Stimulated activated naive B cell treated with anti-CD40 and anti-IgM and Interleukin-4, amounts not matched to agents 10 μg/mL and 1 μg/mL and 100 μg/mL, for 72 hours (primary cell): Measurements from ENCODE around the gene KCNQ1.

Experiments
- ATAC-seq, 2 donors: fragments of 150-1000 bp; cut with Tn5 transposase; replicated peaks; 2 replicates each; pipeline ENCODE4 v1.10.0; 2021; ENCODE audit warnings: moderate library complexity in 1 of 2
- DNase-seq: peaks from one replicate; pipeline ENCODE4 v3.0.0; 2021
- H3K27ac Mint-ChIP-seq: one replicate; pipeline ENCODE4 v1.8.0; 2022; ENCODE audit warnings: mild to moderate bottlenecking, mixed read lengths
- H3K27me3 Mint-ChIP-seq, 2 donors: one replicate each; pipeline ENCODE4 v1.8.0; 2022; ENCODE audit warnings: mixed read lengths in 2 of 2
- H3K36me3 Mint-ChIP-seq, 2 donors: one replicate each; pipeline ENCODE4 v1.8.0; 2022; ENCODE audit warnings: mixed read lengths in 2 of 2, mild to moderate bottlenecking in 1 of 2
- H3K4me1 Mint-ChIP-seq, 2 donors: one replicate each; pipeline ENCODE4 v1.8.0; 2022; ENCODE audit warnings: mixed read lengths in 2 of 2, mild to moderate bottlenecking in 1 of 2
- H3K4me3 Mint-ChIP-seq, 2 donors: one replicate each; pipeline ENCODE4 v1.8.0; 2022; ENCODE audit warnings: mild to moderate bottlenecking in 2 of 2, mixed read lengths in 2 of 2, moderate library complexity in 1 of 2
- H3K9me3 Mint-ChIP-seq, 2 donors: one replicate each; pipeline ENCODE4 v1.8.0; 2022; ENCODE audit warnings: mixed read lengths in 2 of 2, mild to moderate bottlenecking in 1 of 2

KCNQ1 gene

DNA sequence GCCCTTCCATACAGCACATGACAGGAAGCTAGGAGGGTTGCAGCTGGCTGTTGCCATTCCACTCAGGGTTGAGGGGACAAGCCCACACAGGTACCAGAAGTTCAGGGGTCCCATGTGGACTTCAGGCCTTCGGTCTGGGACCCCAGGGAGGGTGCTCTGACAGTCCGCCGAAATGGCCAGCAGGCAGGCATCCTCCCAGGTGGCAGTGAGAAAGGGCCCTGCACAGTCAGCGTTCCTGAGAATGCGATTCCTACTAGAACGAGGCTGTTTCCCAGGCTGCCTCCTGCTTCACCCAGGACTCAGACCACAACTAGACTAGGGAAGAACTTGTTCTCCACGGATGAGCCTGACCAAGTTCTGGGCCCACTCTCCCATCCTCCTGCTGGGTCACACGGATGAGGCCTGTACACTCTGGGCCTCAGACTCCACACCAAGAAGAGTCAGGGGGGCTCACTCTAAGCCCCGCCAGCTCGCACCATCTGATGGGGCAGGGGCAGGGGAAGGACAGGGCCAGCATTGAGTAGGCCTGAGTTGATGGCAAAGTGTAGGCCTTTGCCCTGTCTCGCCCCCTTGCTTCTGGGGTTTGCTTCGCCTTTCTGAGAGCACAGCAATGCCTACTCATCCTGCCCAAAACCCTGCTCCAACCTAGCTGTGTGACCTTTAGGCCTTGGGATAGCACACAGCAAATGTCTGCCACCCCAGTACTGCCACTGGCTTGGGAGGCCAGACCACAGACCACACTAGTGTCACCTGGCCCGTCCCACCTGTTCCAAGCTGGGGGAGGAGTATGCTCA lies 241.0 kb downstream of the KCNQ1 start:
- no peak for ATAC-seq
- no peaks in the 10 kb centered on the region for H3K9me3 Mint-ChIP-seq
- H3K4me1 Mint-ChIP-seq: peaks cover 15 to 21% of the 10 kb centered on the region in 2 donors
- no peaks in the 10 kb centered on the region for H3K27me3 Mint-ChIP-seq
- no peak overlapping the region for H3K4me3 Mint-ChIP-seq
- no peak overlapping the region for H3K27ac Mint-ChIP-seq
- no peak for DNase-seq
- H3K36me3 Mint-ChIP-seq: peaks cover 0 to 6% of the 10 kb centered on the region in 2 donors

DNA sequence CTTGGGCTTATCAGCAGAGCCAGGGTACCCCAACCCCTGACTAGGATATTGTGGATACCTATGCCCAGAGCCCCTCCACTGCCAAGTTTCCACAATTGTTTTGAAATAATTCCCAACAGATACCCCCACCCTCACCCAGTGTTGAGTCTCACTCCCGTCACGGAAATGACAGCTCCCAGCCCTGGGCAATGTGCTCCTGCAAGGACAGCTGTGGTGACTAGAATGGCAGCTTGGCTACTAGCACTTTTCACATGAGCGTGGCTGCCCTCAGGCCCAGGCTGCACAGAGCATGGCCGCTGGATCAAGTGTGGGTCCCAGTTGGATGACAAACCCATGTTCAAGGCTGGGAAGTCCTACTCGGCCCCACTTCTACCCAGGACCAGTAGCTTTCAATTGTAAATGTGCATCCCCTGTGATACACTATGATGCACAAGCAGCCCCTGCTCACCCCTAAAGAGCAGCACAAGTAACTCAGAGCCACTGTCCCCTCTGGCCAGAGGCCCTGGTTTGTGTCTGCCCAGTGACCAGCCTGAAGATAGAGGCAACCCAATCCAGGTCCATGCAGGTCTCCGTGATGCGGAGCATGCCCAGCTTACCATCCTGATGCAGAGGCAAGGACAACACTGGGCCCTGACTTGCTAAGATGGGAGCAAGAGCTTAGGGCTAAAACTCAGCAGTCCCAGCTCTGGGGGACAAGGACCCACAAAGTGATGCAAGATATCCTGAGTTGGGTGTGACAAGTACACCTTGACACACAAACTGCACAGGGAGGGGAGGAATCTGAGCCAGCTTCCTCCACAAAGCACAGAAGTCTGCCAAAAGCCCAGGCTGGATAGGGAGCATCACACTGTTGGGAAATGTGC lies 241.8 kb downstream of the KCNQ1 start:
- Mint-ChIP-seq H3K27ac (no peak overlapping the region), H3K9me3 (no peaks in the 10 kb centered on the region), H3K27me3 (no peaks in the 10 kb centered on the region), H3K4me3 (no peak overlapping the region), H3K4me1 (peaks cover 12 to 13% of the 10 kb centered on the region in 2 donors), H3K36me3 (peaks cover 0 to 6% of the 10 kb centered on the region in 2 donors)
- DNase-seq: no peak
- ATAC-seq: no peak

DNA sequence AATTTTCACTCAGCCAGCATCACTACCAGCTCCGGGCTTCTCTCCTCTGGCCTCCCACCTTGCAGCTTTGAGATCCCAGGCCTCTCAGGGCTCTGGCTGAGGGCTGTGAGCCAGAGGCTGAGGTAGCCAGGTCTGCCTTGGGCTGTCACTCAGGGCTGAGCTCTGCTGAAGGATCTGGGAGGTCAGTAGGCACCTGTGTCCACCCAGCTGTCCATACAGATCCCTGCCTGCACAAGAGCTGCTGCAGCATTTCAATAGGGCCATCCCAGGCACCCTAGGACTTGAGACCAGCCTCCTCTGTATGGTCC lies 242.4 kb downstream of the KCNQ1 start:
- no peak for ATAC-seq
- Mint-ChIP-seq H3K9me3 (no peaks in the 10 kb centered on the region), H3K27ac (no peak overlapping the region), H3K4me1 (peaks cover 9 to 12% of the 10 kb centered on the region in 2 donors), H3K36me3 (peaks cover 0 to 11% of the 10 kb centered on the region in 2 donors), H3K4me3 (no peak overlapping the region), H3K27me3 (no peaks in the 10 kb centered on the region)
- DNase-seq: no peak

GRCh38 chr11:2687782-2688191 lies 243.0 kb downstream of the KCNQ1 start:
- Mint-ChIP-seq H3K36me3 (peaks cover 0 to 13% of the 10 kb centered on the region in 2 donors), H3K4me1 (peaks cover 14 to 17% of the 10 kb centered on the region in 2 donors), H3K27me3 (no peaks in the 10 kb centered on the region), H3K9me3 (no peaks in the 10 kb centered on the region), H3K27ac (no peak overlapping the region), H3K4me3 (no peak overlapping the region)
- DNase-seq (no peak), ATAC-seq (no peak)

DNA sequence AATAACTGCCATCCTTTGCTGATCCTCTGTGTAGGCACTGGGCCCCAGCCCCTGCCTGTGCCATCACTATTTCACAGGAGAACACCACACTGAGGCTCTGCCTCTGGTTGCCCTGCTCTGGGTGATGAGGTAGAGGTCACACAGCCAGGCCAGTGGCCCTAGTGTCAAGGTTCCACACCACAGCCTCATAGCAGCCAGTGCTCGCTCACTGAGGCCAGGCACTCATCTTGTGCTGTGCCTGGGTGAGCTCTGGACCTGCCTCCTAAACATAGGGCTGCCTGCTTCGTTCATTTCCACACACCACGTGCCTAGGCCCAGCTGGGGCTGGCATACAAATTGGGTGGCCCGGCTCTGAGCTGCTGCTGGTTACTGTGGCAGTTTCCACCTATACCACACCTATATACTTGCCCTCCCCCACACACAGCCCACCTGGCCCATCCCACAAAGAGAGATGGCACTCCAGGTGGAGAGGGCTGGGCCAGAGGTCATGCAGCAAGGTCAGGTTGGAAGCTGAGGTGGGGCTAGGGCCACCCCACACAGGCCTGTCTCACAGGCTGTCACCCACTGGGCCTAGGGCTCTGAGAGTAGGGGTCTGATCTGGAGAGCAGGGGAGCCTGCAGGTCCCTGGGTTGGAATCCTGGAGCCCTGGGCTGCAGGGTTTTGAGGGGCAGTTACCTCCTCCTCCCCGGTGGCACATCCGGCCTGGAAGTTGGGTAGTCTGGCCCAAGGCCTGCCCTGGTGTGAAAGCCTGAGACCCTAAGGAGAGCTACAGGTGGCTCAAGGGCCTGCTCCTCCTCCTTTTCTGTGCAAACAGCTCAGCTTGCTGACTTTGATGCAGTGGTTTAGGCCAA lies 243.8 kb downstream of the KCNQ1 start:
- peaks cover 0 to 13% of the 10 kb centered on the region in 2 donors for H3K36me3 Mint-ChIP-seq
- ATAC-seq: no peak
- no peak overlapping the region for H3K4me3 Mint-ChIP-seq
- peaks cover 15 to 23% of the 10 kb centered on the region in 2 donors for H3K4me1 Mint-ChIP-seq
- H3K9me3 Mint-ChIP-seq: no peaks in the 10 kb centered on the region
- no peak overlapping the region for H3K27ac Mint-ChIP-seq
- no peak for DNase-seq
- H3K27me3 Mint-ChIP-seq: no peaks in the 10 kb centered on the region

DNA sequence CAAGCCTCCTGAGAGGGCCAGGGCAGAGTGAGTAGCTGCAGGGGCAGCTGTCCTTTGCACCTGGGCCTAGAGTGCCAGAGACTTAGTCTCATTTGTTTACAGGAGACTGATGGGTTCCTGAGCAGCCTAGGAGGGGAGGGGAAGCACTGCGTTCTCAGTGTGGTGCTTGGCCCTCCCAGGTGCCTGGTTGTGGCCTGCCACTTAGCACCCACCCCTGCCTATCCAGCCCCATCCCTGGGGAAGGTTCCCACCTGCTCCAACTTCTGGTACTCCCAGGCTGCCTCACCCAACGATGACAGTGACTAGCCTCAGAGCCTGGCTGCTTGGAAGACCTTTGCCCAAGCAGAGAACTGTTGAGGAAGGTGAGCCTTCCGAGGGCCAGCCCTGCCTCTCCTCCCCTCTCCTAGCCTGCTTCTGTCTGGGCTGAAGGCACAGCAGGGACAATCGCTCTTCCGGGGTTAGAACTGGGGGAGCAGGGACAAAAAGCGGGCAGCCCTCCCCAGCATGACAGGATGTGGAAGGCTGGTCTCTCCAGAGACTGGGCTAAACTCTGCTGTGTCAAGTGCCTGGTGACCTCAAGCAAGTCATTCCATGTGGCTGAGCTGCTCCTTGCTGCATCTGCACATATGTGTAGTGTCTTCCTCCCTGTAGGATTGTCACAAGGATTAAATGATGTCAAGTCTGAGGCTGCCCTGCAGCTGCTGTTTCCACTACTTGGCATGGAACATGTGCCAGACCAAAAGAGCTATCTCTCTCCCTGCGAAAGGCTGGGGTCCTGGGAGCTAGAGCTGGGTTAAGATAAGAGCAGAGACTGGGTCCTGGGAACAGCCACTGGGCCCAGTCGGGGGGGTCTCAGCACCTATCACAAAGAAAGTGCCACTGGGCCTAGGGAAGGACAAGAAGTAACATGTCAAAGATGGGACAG lies 245.1 kb downstream of the KCNQ1 start:
- H3K36me3 Mint-ChIP-seq: peaks cover 0 to 17% of the 10 kb centered on the region in 2 donors
- H3K9me3 Mint-ChIP-seq: no peaks in the 10 kb centered on the region
- H3K27me3 Mint-ChIP-seq: no peaks in the 10 kb centered on the region
- H3K4me1 Mint-ChIP-seq: peaks cover 24 to 34% of the 10 kb centered on the region in 2 donors
- no peak overlapping the region for H3K27ac Mint-ChIP-seq
- ATAC-seq: no peak
- H3K4me3 Mint-ChIP-seq: no peak overlapping the region
- no peak for DNase-seq

GRCh38 chr11:2690596-2691354 lies 246.0 kb downstream of the KCNQ1 start:
- no peak overlapping the region for H3K27ac Mint-ChIP-seq
- ATAC-seq (no peak), DNase-seq (no peak)
- no peak overlapping the region for H3K4me3 Mint-ChIP-seq
- no peaks in the 10 kb centered on the region for H3K27me3 Mint-ChIP-seq
- peaks cover under 1 to 21% of the 10 kb centered on the region in 2 donors for H3K36me3 Mint-ChIP-seq
- H3K4me1 Mint-ChIP-seq: peaks cover 30 to 42% of the 10 kb centered on the region in 2 donors
- H3K9me3 Mint-ChIP-seq: no peaks in the 10 kb centered on the region

DNA sequence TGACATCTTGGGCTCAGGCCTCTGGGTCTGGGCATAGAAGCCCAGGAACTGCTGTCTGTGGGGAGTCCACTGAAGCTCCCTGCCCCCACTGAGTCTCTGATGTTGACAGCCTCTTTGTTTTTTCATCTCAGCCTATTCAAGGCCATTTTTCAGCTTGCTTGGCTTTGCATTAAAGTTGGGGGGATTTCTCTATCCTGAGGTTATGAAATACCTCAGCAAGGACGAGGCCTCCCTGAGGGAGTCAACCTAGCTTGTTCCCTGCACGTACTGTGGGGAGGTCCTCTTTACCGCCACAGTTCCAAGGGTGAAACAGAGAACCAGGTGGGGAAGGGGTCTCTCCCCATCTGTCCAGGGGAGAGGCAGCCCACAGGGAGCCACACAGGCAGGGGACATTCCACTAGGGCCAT lies 246.6 kb downstream of the KCNQ1 start:
- H3K9me3 Mint-ChIP-seq: no peaks in the 10 kb centered on the region
- H3K4me3 Mint-ChIP-seq: no peak overlapping the region
- H3K4me1 Mint-ChIP-seq: peaks cover 32 to 44% of the 10 kb centered on the region in 2 donors
- ATAC-seq (no peak), DNase-seq (no peak)
- no peaks in the 10 kb centered on the region for H3K27me3 Mint-ChIP-seq
- H3K36me3 Mint-ChIP-seq: peaks cover 1 to 24% of the 10 kb centered on the region in 2 donors
- no peak overlapping the region for H3K27ac Mint-ChIP-seq

DNA sequence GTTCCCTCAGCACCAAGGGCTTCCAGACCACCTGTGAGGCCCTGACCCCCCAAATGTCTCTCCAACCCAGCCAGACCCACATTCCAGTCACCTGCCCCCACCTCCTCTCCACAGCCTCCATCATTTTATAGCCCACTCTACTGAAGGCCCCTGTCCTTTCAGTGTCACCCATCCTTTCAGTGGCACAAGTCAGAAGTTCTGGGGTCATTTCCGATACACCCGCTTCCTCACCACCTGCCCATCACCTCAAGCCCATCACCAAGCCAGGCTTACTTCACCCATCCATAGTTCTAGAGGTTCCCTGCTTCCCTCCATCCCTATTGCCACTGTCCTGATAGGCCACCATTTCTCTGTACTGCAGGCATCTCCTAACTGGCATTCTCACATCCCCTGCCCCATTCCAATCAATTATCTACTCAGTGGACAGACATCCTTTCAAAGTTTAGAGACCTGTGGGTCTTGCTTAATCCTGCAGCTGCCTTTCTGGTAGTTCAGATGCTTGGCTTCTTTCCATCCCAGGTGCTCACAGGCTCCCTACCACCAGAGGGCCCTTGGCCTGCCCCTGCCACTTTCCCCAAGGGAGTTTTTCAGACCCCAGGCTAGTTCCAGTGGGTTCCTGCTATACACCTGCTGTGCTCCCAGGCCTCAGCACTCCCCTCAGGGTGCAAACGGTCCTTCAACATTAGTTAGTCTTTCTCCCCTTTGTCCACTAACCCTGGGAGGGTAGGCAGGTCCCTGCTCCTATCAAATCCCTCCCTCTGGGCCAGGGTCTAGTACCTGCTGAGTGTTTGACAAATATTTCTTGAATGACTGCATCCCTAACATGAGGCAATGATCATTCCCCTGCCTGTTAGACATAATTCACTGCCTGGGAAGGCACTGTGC lies 247.4 kb downstream of the KCNQ1 start:
- Mint-ChIP-seq H3K9me3 (no peaks in the 10 kb centered on the region), H3K27ac (no peak overlapping the region), H3K4me1 (peaks cover 32 to 44% of the 10 kb centered on the region in 2 donors), H3K27me3 (no peaks in the 10 kb centered on the region), H3K4me3 (no peak overlapping the region), H3K36me3 (peaks cover 4 to 29% of the 10 kb centered on the region in 2 donors)
- DNase-seq (no peak), ATAC-seq (no peak)

DNA sequence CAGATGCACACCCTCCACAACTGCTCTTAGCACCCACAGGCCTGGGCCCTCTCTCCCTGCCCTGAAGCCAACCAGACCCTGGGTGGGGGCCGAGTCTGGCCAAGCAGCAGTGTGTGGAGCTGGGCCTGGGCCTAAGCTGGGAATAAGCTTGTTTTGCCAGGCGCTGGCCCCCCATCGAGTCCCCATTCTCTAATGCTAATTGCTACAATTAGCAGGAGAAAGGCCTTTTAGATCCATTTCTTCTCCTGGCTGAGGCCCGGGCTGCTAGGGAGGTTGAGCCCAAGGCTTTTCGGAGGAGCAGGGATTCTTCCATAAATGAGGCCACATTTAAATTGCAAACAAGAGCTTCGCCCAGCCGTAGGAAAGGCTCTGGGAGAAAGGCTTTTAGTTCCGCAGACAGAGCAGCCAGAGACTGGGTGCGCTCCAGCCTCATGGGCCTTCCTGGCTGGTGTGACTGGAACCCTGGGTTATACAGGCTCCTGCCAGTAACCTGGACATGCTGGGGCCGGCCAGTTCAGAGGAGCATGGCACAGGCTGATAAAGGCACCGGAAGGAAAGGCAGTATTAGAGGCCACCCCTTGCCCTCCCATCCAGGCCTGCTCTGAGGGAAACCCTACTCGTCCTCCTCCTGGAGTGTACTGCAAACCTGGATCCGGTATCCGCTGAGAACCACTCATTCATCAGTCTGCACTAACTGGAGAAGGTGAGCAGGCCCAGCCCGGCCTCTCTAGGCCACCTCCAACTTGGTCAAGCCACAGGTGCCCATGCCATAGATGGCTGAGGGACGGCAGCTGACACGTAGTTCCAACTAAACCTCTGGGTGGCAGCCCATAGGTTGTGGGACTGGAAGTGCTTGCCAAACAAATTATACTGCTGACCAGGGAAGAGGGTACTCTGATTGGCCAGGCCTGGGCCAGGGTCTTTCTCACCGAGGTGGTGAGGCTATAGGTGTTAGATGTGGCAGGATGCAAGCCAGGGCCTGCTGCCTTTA lies 248.8 kb downstream of the KCNQ1 start:
- Mint-ChIP-seq H3K4me3 (no peak overlapping the region), H3K9me3 (no peaks in the 10 kb centered on the region), H3K4me1 (peaks cover 35 to 49% of the 10 kb centered on the region in 2 donors), H3K27ac (no peak overlapping the region), H3K27me3 (no peaks in the 10 kb centered on the region), H3K36me3 (peaks cover 4 to 33% of the 10 kb centered on the region in 2 donors)
- ATAC-seq: peak in 1 of 2 donors; percentile 22
- DNase-seq: no peak

DNA sequence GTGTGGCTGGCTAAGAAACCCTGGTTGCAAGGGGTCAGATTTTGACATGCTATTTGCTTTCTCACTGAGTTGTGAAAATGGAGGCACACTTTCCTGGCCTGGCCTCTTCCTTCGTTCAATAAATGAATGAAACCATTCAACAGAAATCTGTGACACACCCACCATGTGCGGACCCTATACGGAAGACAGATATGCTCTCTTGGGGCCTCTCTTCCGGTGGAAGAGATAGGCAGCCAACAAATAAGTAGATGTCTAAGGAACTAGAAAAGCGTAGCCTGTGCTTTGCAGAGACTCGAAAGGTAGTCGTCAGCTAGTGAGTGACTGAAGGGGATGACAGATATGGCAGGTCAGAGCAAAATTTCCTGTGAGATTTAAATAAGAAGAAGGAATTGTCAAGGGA lies 249.7 kb downstream of the KCNQ1 start:
- Mint-ChIP-seq H3K27ac (peak overlapping the region; percentile 0), H3K36me3 (peaks cover 4 to 39% of the 10 kb centered on the region in 2 donors), H3K4me1 (peaks cover 35 to 56% of the 10 kb centered on the region in 2 donors), H3K27me3 (no peaks in the 10 kb centered on the region), H3K9me3 (no peaks in the 10 kb centered on the region), H3K4me3 (no peak overlapping the region)
- DNase-seq (no peak), ATAC-seq (peak in 1 of 2 donors; percentile 38)
